SH-SY5Y (cell line): ENCODE results near the gene SLC25A4.

Source experiments
- GATA2 ChIP-seq: IDR thresholded peaks from 2 replicates; pipeline ENCODE4 v1.6.1; 2011; ENCODE audit warnings: mild to moderate bottlenecking, low read depth, low read length
- GATA3 ChIP-seq: IDR thresholded peaks from 2 replicates; pipeline ENCODE4 v1.6.1; 2011; ENCODE audit warnings: low read depth, mild to moderate bottlenecking, low read length, moderate library complexity

GRCh38 chr4:185189606-185190305 lies 46.7 kb downstream of the SLC25A4 start:
- TF ChIP-seq GATA2 (no peak), GATA3 (no peak)
